AG09309 (cell line): ENCODE measurements around the gene SCRN1.

Experiments
- DNase-seq: peaks from one replicate; pipeline ENCODE4 v3.0.0-alpha.2; 2010; ENCODE audit warnings: low read depth
- H3K4me3 ChIP-seq: 2 replicates; pipeline ENCODE4 v1.5.1; 2011; ENCODE audit warnings: mild to moderate bottlenecking, low read depth, low read length, moderate library complexity; ENCODE audit not compliant: control insufficient read depth
- CTCF ChIP-seq: IDR thresholded peaks from 2 replicates; pipeline ENCODE4 v1.5.1; 2011; ENCODE audit warnings: mild to moderate bottlenecking, low read depth, low read length, inconsistent platforms; ENCODE audit not compliant: insufficient read depth, control insufficient read depth; ENCODE audit errors: missing control alignments

Gene SCRN1

GRCh38 chr7:29980151-29980550 is 9.4 kb downstream of the SCRN1 start:
- TF ChIP-seq CTCF: no peak
- DNase-seq: no peak
- H3K4me3 ChIP-seq: no peak overlapping the region

GRCh38 chr7:29977886-29978651 is 11.5 kb downstream of the SCRN1 start:
- TF ChIP-seq CTCF: no peak
- no peak for DNase-seq
- no peak overlapping the region for H3K4me3 ChIP-seq

DNA sequence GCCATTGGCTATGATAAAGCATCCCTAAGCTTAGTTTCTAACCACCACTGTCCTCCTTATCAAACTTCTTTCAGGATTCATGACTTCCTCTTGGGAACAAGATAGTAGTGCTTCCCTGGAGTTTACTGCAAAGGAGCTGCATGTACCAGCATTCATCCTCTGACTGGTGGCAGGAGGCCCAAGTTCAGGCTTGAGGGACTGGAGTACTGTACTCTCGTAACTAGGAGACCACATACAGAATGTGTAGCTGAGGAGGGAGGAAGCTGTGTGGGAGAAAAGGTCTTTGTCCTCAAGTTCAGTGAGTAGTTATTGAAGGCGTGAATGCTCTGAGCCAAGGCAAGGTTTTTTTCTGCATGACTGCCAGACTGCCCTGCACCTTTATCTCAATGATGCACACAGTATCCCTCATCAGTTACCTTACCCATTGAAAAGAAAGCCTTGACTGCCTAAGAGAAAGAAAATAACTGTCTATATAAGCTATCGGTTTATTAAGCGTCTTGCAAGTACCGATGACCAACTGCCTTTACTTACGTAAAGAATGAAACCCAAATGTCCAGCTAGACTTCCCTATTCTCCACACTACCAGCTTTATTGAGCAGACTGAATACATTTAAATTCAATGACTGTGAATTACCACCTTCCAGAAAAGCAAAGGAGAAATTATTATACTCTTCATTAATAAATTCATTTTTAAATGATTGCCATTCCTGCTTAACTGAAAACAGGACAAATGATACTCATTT is 12.8 kb downstream of the SCRN1 start:
- no peak for TF ChIP-seq CTCF
- no peak overlapping the region for H3K4me3 ChIP-seq
- no peak for DNase-seq

- no peak overlapping the region for H3K4me3 ChIP-seq
- no peak for DNase-seq
- no peak for TF ChIP-seq CTCF
Observed at GRCh38 chr7:29976266-29976665, 13.3 kb downstream of the SCRN1 start.

- no peak overlapping the region for H3K4me3 ChIP-seq
- TF ChIP-seq CTCF: no peak
- no peak for DNase-seq
Observed at GRCh38 chr7:29975561-29975960, 14.0 kb downstream of the SCRN1 start.

DNA sequence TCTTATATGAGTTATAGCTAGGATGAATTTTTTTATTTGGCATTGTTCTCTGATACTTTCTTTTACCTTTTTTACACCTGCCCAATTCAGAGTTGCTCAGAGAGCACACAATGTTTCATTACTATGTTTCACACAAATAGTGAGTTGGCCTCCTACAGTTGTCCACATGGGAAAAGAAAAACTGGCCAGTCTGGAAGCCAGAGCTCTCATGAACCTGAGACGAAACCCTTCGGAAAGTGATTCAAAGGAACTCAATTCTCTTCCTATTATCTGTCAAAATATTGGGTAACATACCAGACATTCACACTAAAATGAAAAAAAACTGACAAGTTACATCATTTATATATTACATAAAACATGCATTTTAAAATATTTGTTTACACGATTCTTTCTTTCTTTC is 15.3 kb downstream of the SCRN1 start:
- DNase-seq: no peak
- no peak overlapping the region for H3K4me3 ChIP-seq
- TF ChIP-seq CTCF: no peak

DNA sequence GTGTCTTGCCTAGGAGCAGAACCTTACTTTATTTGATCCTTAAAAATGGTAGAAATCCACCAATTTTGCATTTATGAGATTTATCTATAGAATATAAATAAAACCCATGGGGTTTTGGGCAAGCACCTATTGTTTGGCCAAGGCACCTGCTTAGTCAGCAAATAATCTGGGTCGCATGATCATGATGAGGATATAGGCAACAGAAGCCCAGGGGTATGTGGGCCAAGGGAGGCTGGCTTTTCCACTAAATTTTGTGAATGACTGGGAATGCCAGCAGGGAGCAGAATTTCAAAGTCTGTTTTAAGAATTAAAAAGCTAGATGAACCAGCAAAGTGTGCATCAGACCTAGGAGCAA is 17.3 kb downstream of the SCRN1 start:
- no peak for DNase-seq
- TF ChIP-seq CTCF: no peak

More for the DNA sequence above, 17.3 kb downstream of the SCRN1 start:
- H3K4me3 ChIP-seq: no peak overlapping the region
